HG03064 (cell line): Measurements from ENCODE around the gene RAPGEF5.

Source experiments
- ATAC-seq: cut with Tn5 transposase; IDR thresholded peaks from one replicate; pipeline ENCODE4 v1.9.1; 2021; ENCODE audit warnings: low read depth; ENCODE audit not compliant: unreplicated experiment

The RAPGEF5 gene

DNA sequence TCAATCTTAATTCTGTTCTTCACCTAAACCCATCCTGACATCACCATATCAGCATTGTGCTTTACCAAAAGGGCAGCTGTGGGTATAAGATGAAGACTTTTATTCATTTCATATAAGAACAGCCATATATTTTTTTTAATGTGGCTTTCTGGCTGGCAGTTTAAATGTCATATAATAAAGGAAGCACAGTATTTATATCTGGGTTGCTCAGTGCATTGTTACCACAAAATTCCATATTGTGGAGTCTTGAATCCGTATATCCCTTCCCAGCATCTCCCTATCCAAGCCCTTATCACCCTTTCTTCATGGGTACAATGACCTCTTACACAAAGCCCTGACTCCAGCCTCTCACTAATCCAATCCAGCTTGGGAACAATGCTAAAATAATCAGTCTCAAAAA is 125.8 kb downstream of the RAPGEF5 start:
- ATAC-seq = no peak

DNA sequence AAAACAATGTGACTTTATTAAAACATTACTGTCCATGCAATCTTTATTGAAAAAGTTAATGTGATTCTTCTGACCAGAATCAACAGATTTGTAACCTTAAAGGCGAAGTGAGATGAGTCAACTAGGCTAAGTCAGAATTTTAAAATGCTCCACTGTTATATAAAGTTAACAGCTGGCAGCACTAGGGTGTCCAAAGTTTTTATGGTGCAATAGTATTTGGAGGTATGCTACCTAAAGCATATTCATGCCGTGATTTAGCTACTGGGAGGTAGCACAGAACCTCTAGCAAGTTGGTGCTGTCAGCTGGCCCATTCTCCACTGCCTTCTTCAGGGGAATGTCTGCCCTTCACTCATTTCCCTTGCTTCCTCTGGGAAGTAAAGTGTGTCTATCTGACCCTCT is 126.7 kb downstream of the RAPGEF5 start:
- no peak for ATAC-seq

DNA sequence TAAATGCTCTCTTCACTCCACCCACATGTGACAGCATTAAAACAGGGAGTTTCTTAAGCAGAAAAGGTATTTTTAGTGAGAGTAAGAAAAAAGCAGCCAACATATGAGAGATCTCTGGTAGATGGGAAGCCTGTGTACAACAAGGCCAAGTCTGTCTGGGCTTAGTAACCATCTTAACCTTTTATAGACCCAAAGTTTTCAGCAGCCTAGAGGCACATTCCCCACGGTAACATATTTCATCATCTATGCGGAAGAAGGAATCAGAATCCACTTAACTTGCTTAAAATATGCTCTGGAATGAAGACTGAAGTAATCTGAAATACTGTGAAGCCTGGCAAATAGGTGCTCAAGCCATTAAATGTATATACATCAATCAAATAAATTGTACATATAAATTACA is 127.8 kb downstream of the RAPGEF5 start:
- ATAC-seq = no peak

DNA sequence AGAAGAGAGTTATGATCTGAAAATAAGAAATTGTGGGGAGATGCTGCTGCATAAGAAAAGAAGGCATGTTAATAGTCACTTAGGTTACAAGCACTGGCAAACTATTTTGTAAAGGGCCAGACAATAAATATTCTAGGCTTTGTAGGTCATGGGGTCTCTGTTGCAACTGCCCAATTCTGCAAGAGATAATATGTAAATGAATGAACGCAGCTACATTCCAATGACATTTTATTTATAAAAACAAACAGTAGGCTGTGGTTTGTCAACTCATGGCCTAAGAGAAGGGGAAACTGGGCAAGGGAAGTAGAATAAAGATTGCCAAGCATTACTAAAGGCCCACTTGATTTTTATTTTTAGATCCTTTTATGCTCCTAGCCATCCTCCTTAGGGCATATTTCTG is 133.1 kb downstream of the RAPGEF5 start:
- ATAC-seq = no peak

DNA sequence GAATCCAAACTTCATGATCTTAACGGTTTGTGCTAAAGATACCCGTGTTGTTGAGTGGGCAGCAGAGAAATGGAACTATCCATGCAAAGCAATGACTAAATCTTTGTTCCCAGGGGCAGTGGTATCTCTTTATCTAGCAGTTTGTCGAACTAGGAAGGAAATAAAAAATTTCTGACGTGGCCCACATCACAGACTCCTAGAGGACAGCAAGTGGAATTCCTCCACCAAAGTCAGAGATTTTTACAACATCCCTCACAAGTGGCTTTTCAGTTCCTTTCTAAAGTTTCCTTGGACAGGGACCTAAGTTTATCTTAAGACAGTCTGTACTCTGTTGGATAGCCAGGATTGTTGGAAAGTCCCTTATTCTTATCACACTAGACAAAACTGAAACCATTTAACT is 136.0 kb downstream of the RAPGEF5 start:
- no peak for ATAC-seq

- ATAC-seq = no peak
Measured at GRCh38 chr7:22219739-22220493, 137.0 kb downstream of the RAPGEF5 start.

GRCh38 chr7:22219036-22219435 is 137.9 kb downstream of the RAPGEF5 start:
- ATAC-seq = no peak

DNA sequence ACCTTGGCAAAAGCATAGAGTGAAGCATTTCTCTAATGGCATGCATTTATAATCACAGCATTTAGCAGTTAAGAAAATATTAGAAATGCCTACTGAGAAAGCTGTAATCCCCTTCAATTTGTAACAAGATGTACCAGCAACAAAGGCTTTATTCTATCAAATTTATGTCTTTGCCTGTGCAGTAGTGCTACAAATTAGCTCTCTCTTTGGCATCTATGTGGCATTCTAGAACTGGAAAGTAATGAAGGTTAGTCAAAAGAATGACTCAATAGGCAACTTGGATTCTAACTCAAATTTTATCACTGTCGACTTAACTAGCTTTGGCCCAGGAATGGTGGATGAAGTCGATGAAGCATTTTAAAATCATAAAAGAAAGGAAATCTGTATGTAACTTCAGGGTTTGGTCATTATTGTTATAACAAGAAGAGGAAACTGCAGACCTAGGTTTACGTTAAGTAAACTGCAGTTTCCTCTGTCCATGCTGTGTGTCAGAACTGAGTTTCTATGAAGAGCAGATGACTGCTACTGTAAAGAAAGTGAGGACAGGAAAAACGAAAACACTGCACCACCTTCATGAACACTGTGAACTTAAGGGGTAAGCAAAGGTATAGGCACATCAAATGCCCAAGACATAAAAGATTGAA is 140.0 kb downstream of the RAPGEF5 start:
- no peak for ATAC-seq

- ATAC-seq = no peak
Measured at GRCh38 chr7:22216309-22216708, 140.6 kb downstream of the RAPGEF5 start.

DNA sequence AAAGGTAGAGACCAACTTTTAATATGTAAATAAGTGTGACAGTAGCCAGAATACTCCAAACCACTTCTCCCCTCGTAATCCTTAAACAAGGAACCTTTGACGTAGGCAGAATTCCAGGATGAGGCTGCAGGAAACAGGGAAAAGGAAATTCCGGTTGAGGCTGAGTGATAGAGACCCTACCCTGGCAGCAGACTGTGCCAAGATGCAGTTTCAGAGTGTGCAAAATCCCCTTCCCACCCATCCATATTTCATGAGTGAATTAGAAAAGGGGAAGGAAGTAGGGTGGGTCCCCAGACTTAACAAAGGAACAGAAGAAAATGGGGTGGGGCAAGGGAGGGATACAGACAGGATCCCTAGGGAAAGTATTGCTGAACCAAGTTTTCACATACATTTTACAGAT is 143.0 kb downstream of the RAPGEF5 start:
- ATAC-seq = no peak

DNA sequence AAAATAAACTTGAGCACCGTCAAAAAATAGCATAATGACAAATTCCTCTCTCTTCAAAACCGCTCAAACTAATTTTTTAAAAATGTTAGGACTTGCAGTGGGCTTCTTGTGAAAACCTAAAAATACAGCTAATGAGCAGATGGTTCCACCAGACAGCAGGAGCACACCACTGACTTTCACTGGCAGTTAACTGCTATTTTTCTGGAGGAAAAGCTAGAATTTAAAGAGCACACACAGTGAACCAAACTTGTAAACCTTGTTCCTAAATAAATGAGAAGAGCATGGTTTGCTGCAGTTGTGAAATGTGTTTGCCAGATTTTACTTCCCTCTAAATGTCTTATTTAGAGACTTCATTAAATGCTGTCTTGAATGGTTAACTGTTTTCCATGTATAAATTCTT is 143.9 kb downstream of the RAPGEF5 start:
- ATAC-seq = no peak

DNA sequence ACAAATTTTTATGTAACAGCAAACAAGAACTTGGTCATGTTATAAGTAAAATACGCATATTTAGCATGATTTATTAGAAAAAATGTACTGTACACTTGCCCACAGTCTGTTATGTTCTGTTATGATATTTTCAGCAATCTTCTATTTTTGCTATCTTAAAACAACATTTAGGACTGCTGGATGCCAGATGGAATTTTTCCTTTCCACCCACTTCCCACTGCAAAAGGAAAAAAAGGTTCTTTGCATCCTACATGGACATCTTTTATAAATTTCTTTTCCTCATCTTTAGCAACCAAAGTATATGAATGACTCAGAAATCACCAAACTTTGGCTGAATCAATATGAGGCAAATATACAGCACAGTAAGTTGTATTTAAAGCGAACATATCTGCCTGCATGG is 146.0 kb downstream of the RAPGEF5 start:
- no peak for ATAC-seq

DNA sequence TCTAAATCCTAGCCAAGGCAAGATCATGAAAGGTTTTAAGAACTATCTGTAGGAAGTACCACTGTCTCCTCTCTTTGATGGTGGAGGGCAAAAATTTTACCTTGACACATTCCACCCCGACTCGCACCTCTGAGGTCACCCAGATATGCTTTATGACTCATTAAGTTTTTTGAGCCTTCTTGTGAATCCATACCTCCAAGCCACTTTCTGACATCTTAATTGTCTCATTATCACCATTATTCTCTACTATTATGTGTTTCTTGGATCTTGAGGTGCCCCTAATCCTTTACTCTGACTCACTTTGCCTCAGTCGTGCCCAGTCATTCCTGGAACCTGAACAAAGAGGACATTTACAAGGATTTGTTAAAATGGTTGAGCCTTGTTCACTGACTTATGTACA is 146.6 kb downstream of the RAPGEF5 start:
- ATAC-seq = no peak

DNA sequence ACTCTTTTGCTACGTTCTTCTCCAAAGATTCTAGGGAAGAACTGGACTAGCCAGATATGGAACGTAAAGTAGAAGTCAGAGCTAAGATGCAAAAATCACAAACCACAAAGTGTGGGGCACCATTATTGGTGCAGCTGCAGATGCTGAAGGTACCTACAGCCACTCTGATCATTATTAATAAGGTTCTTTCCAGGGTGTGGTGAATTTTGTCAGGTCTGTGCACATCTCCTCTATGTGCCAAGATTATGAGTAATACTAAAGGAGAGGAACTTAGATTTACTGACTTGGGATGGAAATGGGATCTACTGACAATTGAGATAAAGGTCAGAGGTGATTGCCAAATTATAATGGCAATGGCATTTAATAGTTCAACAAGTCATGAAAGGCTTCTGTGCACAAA is 148.2 kb downstream of the RAPGEF5 start:
- ATAC-seq = no peak

- ATAC-seq = no peak
Measured at GRCh38 chr7:22207724-22208225, 149.2 kb downstream of the RAPGEF5 start.

DNA sequence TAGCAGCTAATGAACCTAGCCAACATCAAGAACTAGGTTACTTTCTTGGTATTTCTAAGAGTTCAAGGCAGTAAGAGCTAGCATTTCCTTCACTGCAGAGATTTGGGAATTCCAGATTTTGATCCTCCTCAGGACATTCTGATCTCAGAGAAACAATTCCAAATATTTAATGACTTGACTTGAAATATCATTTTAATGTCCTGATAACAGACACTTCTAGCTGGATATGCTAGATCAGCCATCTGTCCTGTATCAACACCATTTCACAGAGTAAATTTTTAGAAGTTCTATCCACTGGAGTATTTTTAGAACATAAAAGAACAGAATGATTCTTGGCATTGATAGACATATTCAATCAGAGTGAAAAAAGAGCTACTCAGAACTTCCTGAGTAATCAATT is 151.3 kb downstream of the RAPGEF5 start:
- ATAC-seq = no peak

DNA sequence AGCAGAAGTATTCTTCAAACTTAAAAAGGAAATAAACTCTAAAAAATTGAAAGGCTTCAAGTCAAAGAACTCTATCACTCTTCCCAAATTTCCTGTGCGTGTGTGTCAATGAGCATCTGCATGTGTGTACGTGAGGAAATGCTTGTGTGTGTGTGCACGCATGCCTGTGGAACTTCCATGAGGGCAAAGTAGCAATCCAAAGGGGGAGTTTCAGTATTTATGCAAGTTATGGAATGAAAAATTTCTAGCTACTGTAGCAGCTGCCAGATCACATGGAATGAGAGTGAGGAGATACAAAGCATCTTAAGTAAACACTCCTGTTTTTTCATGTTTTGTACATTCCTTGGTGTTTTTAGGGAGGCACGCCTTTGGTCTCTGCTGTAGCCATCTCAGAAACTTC is 152.6 kb downstream of the RAPGEF5 start:
- ATAC-seq = no peak

DNA sequence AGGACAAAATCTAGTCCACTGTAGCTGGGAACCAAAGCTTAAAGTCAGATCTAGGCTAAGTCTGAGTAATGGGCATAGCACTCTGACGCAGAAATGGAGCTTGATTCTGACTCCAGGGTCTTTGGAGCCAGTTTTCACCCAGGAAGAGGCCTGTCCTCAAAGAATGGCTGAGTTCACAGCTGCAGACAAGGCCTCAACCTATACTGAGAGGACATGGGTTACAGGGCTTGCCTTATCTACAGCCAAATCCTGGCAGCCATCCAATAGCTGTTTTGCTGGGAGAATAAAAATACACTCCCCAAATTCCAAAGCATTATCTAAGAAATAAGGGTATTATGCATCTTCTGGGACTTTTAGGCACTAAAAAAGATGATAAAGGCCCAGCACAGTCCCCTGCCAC is 154.8 kb downstream of the RAPGEF5 start:
- no peak for ATAC-seq

- ATAC-seq = no peak
Measured at GRCh38 chr7:22201186-22201880, 155.6 kb downstream of the RAPGEF5 start.

- ATAC-seq = no peak
Measured at GRCh38 chr7:22200777-22201176, 156.2 kb downstream of the RAPGEF5 start.

DNA sequence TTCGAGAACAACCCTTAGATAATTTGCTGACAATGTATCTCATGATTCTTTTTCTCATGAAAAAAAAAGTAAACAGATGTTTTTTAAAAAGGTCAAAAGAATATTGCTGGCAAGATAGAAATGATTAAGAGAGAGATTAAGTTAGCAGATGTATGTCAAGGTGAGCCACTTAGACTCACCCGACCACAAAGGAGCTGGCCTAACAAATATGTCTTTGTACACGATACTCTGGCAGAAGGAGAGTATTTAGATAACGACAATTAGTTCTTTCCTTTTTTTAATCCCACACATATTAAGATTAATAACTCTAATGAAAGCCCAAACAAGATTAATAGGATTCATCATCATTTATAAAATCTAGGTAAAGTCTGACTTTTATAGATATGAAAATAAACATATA is 156.7 kb downstream of the RAPGEF5 start:
- no peak for ATAC-seq

DNA sequence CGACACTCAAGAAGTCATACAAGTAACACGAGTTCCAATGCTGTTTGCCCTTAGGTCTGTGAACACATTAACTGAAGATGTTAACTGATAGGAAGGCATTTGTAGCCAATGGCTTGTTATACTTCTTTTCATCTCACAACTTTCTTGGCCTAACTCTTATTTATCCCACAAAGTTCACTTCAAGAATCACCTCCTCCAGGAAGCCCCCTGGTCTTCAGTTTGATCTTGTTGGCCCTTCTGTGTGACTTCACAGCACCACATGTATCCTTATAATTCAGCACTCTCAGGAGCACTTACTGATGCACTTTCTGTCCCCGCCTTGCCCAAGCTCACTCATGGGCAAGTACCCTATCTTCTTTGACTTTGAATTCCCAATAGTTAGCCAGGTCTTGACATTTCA is 159.6 kb downstream of the RAPGEF5 start:
- ATAC-seq = no peak
